Loucy (cell line): ENCODE measurements around the gene ZNRF2.

ENCODE experiments used
- H2AFZ ChIP-seq: fragments of 200-600 bp; sonication (generic); 2 replicates; pipeline ENCODE4 v1.6.0; 2016; ENCODE audit warnings: antibody characterized with exemption, mild to moderate bottlenecking, low read length, moderate library complexity
- H3F3A ChIP-seq: fragments of 200-600 bp; 2 replicates; pipeline ENCODE4 v1.6.0; 2016; ENCODE audit warnings: antibody characterized with exemption, low read depth, mild to moderate bottlenecking
- H3K27me3 ChIP-seq: fragments of 200-600 bp; sonication (generic); 2 replicates; pipeline ENCODE4 v1.6.1; 2014; ENCODE audit warnings: low read length, mild to moderate bottlenecking; ENCODE audit not compliant: insufficient read depth, poor library complexity, severe bottlenecking
- H3K36me3 ChIP-seq: fragments of 200-600 bp; sonication (generic); 2 replicates; pipeline ENCODE4 v1.6.1; 2016; ENCODE audit warnings: low read length; ENCODE audit not compliant: insufficient read depth
- H3K4me1 ChIP-seq: fragments of 200-600 bp; sonication (generic); 2 replicates; pipeline ENCODE4 v1.5.1; 2014; ENCODE audit warnings: low read length, mild to moderate bottlenecking; ENCODE audit not compliant: insufficient read depth, poor library complexity, severe bottlenecking
- H3K4me2 ChIP-seq: fragments of 200-600 bp; sonication (generic); 2 replicates; pipeline ENCODE4 v1.6.0; 2014; ENCODE audit warnings: antibody characterized with exemption, low read length, low read depth, mild to moderate bottlenecking; ENCODE audit not compliant: poor library complexity, severe bottlenecking
- H3K4me3 ChIP-seq: fragments of 200-600 bp; sonication (generic); 2 replicates; pipeline ENCODE4 v1.5.1; 2014; ENCODE audit warnings: low read length, mild to moderate bottlenecking, mixed read lengths; ENCODE audit not compliant: poor library complexity, severe bottlenecking
- H3K79me2 ChIP-seq: fragments of 200-600 bp; sonication (generic); 2 replicates; pipeline ENCODE4 v1.6.1; 2014; ENCODE audit warnings: low read length; ENCODE audit not compliant: insufficient read depth
- H3K9ac ChIP-seq: fragments of 200-600 bp; sonication (generic); 2 replicates; pipeline ENCODE4 v1.6.0; 2014; ENCODE audit warnings: mild to moderate bottlenecking, low read depth, low read length, moderate library complexity; ENCODE audit not compliant: poor library complexity, severe bottlenecking
- H3K9me2 ChIP-seq: fragments of 200-600 bp; sonication (generic); replicated peaks from 2 replicates; pipeline ENCODE4 v1.6.1; 2016; ENCODE audit warnings: low read depth, low read length, mixed read lengths
- H3K9me3 ChIP-seq: fragments of 200-600 bp; sonication (generic); 2 replicates; pipeline ENCODE4 v1.6.1; 2014; ENCODE audit warnings: mild to moderate bottlenecking, antibody characterized with exemption, low read length, low read depth; ENCODE audit not compliant: insufficient read depth
- H4K20me1 ChIP-seq: fragments of 200-600 bp; sonication (generic); 2 replicates; pipeline ENCODE4 v1.6.0; 2014; ENCODE audit warnings: antibody characterized with exemption, low read length, mild to moderate bottlenecking; ENCODE audit not compliant: insufficient read depth, poor library complexity, severe bottlenecking
- EZH2phosphoT487 ChIP-seq: fragments of 200-600 bp; IDR thresholded peaks from 2 replicates; pipeline ENCODE4 v1.6.1; 2018; ENCODE audit warnings: antibody characterized with exemption, mild to moderate bottlenecking, moderate library complexity, borderline replicate concordance
- TF ChIP-seq, protein P1 (sequence below): fragments of 200-600 bp; sonication (generic); conservative IDR thresholded peaks from 2 replicates; pipeline ENCODE4 v1.5.1; 2014; ENCODE audit warnings: mild to moderate bottlenecking, antibody characterized with exemption, low read length

Gene ZNRF2

DNA sequence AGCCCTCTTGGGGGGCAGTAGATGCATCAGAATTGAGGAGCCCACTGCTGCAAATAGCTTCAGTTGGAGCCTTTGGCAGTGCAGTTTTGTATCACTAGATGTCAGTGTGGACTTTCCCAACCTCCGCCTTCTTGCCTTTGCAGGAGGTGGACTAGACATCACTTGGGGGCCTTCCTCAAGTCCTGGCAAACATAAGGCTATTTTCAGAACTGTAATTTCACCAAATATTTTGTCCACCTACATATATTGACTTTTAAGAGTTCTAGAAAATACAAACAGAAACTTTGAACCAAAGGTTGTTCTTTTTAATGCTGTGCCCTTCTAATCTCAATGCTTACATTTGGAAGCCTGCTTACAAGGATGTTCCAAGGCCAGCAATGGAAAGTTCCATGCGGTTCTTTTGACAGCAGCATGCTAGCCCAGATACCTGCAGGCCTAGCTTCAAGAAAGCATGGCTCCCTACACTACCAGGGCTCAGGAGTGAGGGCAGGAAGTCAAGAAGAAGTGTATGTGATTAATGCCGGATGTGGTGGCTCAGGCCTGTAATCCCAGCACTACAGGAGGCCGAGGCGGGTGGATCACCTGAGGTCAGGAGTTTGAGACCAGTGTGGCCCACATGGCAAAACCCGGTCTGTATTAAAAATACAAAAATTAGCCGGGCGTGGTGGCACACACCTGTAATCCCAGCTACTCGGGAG is 8.0 kb upstream of the ZNRF2 start:
- H3K9ac ChIP-seq, result no peak overlapping the region
- peaks cover 14% of the 10 kb centered on the region for H3K4me1 ChIP-seq
- H3K9me3 ChIP-seq, result no peaks in the 10 kb centered on the region
- no peak overlapping the region for H3K4me2 ChIP-seq
- no peaks in the 10 kb centered on the region for H3F3A ChIP-seq
- no peaks in the 10 kb centered on the region; the same call in 1 of the 2 replicates for H3K79me2 ChIP-seq
- TF ChIP-seq EZH2phosphoT487, result no peak
- TF ChIP-seq, protein P1, sequence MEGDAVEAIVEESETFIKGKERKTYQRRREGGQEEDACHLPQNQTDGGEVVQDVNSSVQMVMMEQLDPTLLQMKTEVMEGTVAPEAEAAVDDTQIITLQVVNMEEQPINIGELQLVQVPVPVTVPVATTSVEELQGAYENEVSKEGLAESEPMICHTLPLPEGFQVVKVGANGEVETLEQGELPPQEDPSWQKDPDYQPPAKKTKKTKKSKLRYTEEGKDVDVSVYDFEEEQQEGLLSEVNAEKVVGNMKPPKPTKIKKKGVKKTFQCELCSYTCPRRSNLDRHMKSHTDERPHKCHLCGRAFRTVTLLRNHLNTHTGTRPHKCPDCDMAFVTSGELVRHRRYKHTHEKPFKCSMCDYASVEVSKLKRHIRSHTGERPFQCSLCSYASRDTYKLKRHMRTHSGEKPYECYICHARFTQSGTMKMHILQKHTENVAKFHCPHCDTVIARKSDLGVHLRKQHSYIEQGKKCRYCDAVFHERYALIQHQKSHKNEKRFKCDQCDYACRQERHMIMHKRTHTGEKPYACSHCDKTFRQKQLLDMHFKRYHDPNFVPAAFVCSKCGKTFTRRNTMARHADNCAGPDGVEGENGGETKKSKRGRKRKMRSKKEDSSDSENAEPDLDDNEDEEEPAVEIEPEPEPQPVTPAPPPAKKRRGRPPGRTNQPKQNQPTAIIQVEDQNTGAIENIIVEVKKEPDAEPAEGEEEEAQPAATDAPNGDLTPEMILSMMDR, result peak; percentile 85
- no peaks in the 10 kb centered on the region for H3K36me3 ChIP-seq
- no peaks in the 10 kb centered on the region for H3K9me2 ChIP-seq
- no peak overlapping the region for H3K4me3 ChIP-seq
- no peaks in the 10 kb centered on the region for H4K20me1 ChIP-seq
- H3K27me3 ChIP-seq, result no peaks in the 10 kb centered on the region
- H2AFZ ChIP-seq, result no peak overlapping the region

DNA sequence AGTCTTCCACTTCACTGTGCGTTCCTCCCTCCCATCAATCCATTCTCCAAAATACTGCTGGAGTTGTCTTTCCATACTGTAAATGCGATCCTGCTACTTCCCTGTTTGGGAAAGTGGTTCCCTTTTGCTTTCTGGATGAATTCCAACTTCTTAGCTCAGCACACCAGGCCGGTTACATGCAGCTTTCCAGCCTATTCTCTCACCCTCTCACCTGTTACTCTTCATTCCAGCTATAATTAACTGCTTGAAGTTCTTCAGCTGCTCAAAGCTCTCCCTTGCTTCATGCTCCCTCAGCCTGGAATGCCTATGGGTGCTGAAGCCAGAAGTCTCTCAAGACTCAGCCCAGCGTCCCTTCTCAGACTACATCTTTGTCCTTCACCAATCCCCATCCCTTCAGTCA is 6.0 kb upstream of the ZNRF2 start:
- no peaks in the 10 kb centered on the region for H3K9me3 ChIP-seq
- no peak overlapping the region for H3K4me2 ChIP-seq
- H3K79me2 ChIP-seq, result peaks cover 9% of the 10 kb centered on the region
- H2AFZ ChIP-seq, result no peak overlapping the region
- H3F3A ChIP-seq, result no peaks in the 10 kb centered on the region
- no peaks in the 10 kb centered on the region for H4K20me1 ChIP-seq
- no peaks in the 10 kb centered on the region for H3K27me3 ChIP-seq
- H3K4me1 ChIP-seq, result peaks cover 17% of the 10 kb centered on the region
- no peak overlapping the region for H3K4me3 ChIP-seq
- H3K36me3 ChIP-seq, result no peaks in the 10 kb centered on the region
- no peaks in the 10 kb centered on the region for H3K9me2 ChIP-seq
- TF ChIP-seq, protein P1, result no peak
- no peak for TF ChIP-seq EZH2phosphoT487
- no peak overlapping the region for H3K9ac ChIP-seq

DNA sequence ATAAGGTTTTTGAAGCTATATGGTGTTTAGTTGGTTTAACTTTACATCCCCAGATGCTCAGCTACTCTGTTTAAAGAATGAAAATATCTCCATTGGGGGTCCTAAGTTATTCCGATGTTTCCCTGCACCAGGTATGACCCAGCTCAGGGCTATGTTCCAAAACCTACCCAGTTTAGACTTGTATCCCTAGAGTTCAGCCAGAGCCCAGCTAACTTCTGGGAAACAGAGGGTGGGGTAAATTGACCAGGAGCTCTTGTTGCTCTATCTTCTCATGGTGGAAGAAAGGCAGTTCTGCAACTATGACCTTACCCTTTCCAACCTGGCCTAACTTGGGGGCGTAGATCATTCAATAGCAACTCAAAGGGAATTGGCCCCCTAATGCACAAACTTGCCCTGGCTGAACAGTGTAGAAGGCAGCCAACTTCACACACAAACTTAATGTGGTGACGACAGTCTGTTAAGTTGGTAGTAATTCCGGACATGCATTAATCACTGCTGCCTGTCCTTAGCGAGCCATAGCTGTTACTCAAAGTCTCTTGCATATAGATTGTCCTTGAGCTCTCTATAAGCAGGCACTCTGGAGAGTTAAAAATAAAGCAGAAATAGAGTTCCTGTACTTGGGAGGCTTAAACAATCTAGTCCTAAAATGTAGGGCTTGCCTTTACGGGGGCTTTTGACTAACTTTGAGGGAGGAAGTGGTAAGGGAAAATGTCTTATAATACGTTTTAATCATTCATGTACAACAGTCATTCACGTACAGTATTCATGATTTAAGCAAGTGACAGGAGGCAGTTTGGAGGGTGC is 5.3 kb upstream of the ZNRF2 start:
- H4K20me1 ChIP-seq, result peaks cover 4% of the 10 kb centered on the region
- peak overlapping the region; percentile 42 for H3K4me3 ChIP-seq
- H3K79me2 ChIP-seq, result peaks cover 11% of the 10 kb centered on the region
- peak overlapping the region; percentile 61 for H3K4me2 ChIP-seq
- peak overlapping the region; percentile 16; the same call in 1 of the 2 replicates for H2AFZ ChIP-seq
- H3K9me2 ChIP-seq, result no peaks in the 10 kb centered on the region
- H3K9me3 ChIP-seq, result no peaks in the 10 kb centered on the region
- peaks cover 23% of the 10 kb centered on the region for H3K4me1 ChIP-seq
- H3F3A ChIP-seq, result no peaks in the 10 kb centered on the region
- no peaks in the 10 kb centered on the region for H3K36me3 ChIP-seq
- H3K27me3 ChIP-seq, result no peaks in the 10 kb centered on the region
- H3K9ac ChIP-seq, result no peak overlapping the region
- TF ChIP-seq, protein P1, result no peak
- no peak for TF ChIP-seq EZH2phosphoT487
